Measurements from ENCODE around the gene TULP1. TPM values are rescaled to one million over a fixed set of nuclear protein-coding genes. Genes with fewer than 3 reads are reported as not detected.
A peak's percentile ranks its signal among the peaks of the same experiment; 100 is the strongest.

TULP1 gene
- total RNA-seq, 1 donor from 2014 or later: not detected

- Mint-ChIP-seq H3K27ac (ENCODE audit: unreplicated experiment) (no peak overlapping the region), H3K27me3 (ENCODE audit: low read depth, unreplicated experiment) (peaks cover 10% of the 10 kb centered on the region), H3K4me1 (ENCODE audit: low read depth, unreplicated experiment) (no peaks in the 10 kb centered on the region), H3K9me3 (ENCODE audit: unreplicated experiment) (peaks cover 9% of the 10 kb centered on the region), H3K4me3 (ENCODE audit: unreplicated experiment) (no peak overlapping the region), H3K36me3 (ENCODE audit: low read depth, unreplicated experiment) (no peaks in the 10 kb centered on the region)
- Histone ChIP-seq H3K4me2 (ENCODE audit: low read length) (no peak overlapping the region), H3K4me3 (ENCODE audit: insufficient read depth, low read depth, low read length) (no peak overlapping the region), H3K9me3 (ENCODE audit: insufficient read depth, low read depth, low read length) (peaks cover 3% of the 10 kb centered on the region), H3K4me1 (ENCODE audit: insufficient read depth, low read length) (no peaks in the 10 kb centered on the region), H4K20me1 (ENCODE audit: insufficient read depth, low read length) (no peaks in the 10 kb centered on the region), H3K27me3 (ENCODE audit: insufficient read depth, low read length) (no peaks in the 10 kb centered on the region), H3K79me2 (ENCODE audit: insufficient read depth, low read length) (no peaks in the 10 kb centered on the region), H2AFZ (ENCODE audit: low read depth, low read length) (no peak overlapping the region), H3K9ac (ENCODE audit: low read length) (no peak overlapping the region), H3K27ac (ENCODE audit: low read depth, low read length) (no peak overlapping the region), H3K36me3 (ENCODE audit: insufficient read depth, low read length) (no peaks in the 10 kb centered on the region)
- FAIRE-seq (no peak), DNase-seq (ENCODE audit: low read depth) (no peak)
- TF ChIP-seq CTCF (IDR thresholded peaks at IDR 0.05; ENCODE audit: insufficient read depth, low read depth, low read length) (no peak), EZH2 (IDR thresholded peaks at IDR 0.05; ENCODE audit: insufficient read depth, low read length) (no peak)
Measured at GRCh38 chr6:35553315-35553714, 40.6 kb upstream of the TULP1 start.

GRCh38 chr6:35552285-35552917, 39.7 kb upstream of the TULP1 start:
- TF ChIP-seq CTCF (IDR thresholded peaks at IDR 0.05; ENCODE audit: insufficient read depth, low read depth, low read length) (peak; percentile 65), EZH2 (IDR thresholded peaks at IDR 0.05; ENCODE audit: insufficient read depth, low read length) (no peak)
- Histone ChIP-seq H4K20me1 (ENCODE audit: insufficient read depth, low read length) (no peaks in the 10 kb centered on the region), H2AFZ (ENCODE audit: low read depth, low read length) (peak overlapping the region; percentile 23), H3K27me3 (ENCODE audit: insufficient read depth, low read length) (no peaks in the 10 kb centered on the region), H3K36me3 (ENCODE audit: insufficient read depth, low read length) (no peaks in the 10 kb centered on the region), H3K27ac (ENCODE audit: low read depth, low read length) (no peak overlapping the region), H3K9ac (ENCODE audit: low read length) (no peak overlapping the region), H3K4me2 (ENCODE audit: low read length) (no peak overlapping the region), H3K79me2 (ENCODE audit: insufficient read depth, low read length) (no peaks in the 10 kb centered on the region), H3K4me3 (ENCODE audit: insufficient read depth, low read depth, low read length) (no peak overlapping the region), H3K9me3 (ENCODE audit: insufficient read depth, low read depth, low read length) (peaks cover 3% of the 10 kb centered on the region), H3K4me1 (ENCODE audit: insufficient read depth, low read length) (no peaks in the 10 kb centered on the region)
- Mint-ChIP-seq H3K9me3 (ENCODE audit: unreplicated experiment) (peaks cover 9% of the 10 kb centered on the region), H3K27me3 (ENCODE audit: low read depth, unreplicated experiment) (peaks cover 10% of the 10 kb centered on the region), H3K27ac (ENCODE audit: unreplicated experiment) (no peak overlapping the region), H3K4me3 (ENCODE audit: unreplicated experiment) (no peak overlapping the region), H3K36me3 (ENCODE audit: low read depth, unreplicated experiment) (no peaks in the 10 kb centered on the region), H3K4me1 (ENCODE audit: low read depth, unreplicated experiment) (no peaks in the 10 kb centered on the region)
- FAIRE-seq (no peak), DNase-seq (ENCODE audit: low read depth) (peak; percentile 4)

GRCh38 chr6:35550437-35550836, 37.7 kb upstream of the TULP1 start:
- H3K36me3 Mint-ChIP-seq (ENCODE audit: low read depth, unreplicated experiment): no peaks in the 10 kb centered on the region
- H3K9me3 ChIP-seq (ENCODE audit: insufficient read depth, low read depth, low read length): peaks cover 3% of the 10 kb centered on the region
- TF ChIP-seq CTCF (IDR thresholded peaks at IDR 0.05; ENCODE audit: insufficient read depth, low read depth, low read length) (no peak), EZH2 (IDR thresholded peaks at IDR 0.05; ENCODE audit: insufficient read depth, low read length) (no peak)
- H3K4me2 ChIP-seq (ENCODE audit: low read length): no peak overlapping the region
- no peaks in the 10 kb centered on the region for H3K4me1 ChIP-seq (ENCODE audit: insufficient read depth, low read length)
- H3K4me3 ChIP-seq (ENCODE audit: insufficient read depth, low read depth, low read length): no peak overlapping the region
- no peaks in the 10 kb centered on the region for H3K4me1 Mint-ChIP-seq (ENCODE audit: low read depth, unreplicated experiment)
- no peaks in the 10 kb centered on the region for H4K20me1 ChIP-seq (ENCODE audit: insufficient read depth, low read length)
- no peak for DNase-seq (ENCODE audit: low read depth)
- H3K27me3 Mint-ChIP-seq (ENCODE audit: low read depth, unreplicated experiment): peaks cover 6% of the 10 kb centered on the region
- no peaks in the 10 kb centered on the region for H3K36me3 ChIP-seq (ENCODE audit: insufficient read depth, low read length)
- H3K4me3 Mint-ChIP-seq (ENCODE audit: unreplicated experiment): no peak overlapping the region
- H3K79me2 ChIP-seq (ENCODE audit: insufficient read depth, low read length): no peaks in the 10 kb centered on the region
- H2AFZ ChIP-seq (ENCODE audit: low read depth, low read length): no peak overlapping the region
- H3K27ac ChIP-seq (ENCODE audit: low read depth, low read length): no peak overlapping the region
- no peak for FAIRE-seq
- no peak overlapping the region for H3K27ac Mint-ChIP-seq (ENCODE audit: unreplicated experiment)
- no peak overlapping the region for H3K9ac ChIP-seq (ENCODE audit: low read length)
- H3K27me3 ChIP-seq (ENCODE audit: insufficient read depth, low read length): no peaks in the 10 kb centered on the region
- H3K9me3 Mint-ChIP-seq (ENCODE audit: unreplicated experiment): peaks cover 9% of the 10 kb centered on the region

Data from astrocyte (in vitro differentiated cells and primary cell).